NT2/D1 (cell line): ENCODE data around the gene KIAA1217.

ENCODE experiments used
- YY1 ChIP-seq: IDR thresholded peaks from 2 replicates; pipeline ENCODE4 v1.6.1; 2011; ENCODE audit not compliant: insufficient read length, insufficient read depth
- ZNF274 ChIP-seq: IDR thresholded peaks from 2 replicates; pipeline ENCODE4 v1.6.1; 2011; ENCODE audit warnings: mild to moderate bottlenecking, low read depth, low read length

DNA sequence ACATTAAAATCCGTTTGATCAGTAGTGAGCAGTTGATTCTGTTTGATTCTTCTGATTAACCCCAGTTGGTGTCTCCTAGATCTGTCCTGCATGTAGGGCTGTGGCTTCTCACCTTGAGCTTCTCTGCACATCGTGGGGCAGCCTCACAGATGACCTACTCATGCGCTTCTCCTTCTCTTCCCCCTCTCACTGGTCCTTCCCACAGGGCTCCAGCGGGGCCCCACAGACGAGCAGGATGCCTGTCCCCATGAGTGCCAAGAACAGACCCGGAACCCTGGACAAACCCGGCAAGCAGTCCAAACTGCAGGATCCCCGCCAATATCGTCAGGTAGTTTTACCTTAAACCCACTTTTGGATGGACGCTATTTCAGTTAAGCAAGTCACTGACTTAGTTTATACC, 335.8 kb downstream of the KIAA1217 start:
- no peak for TF ChIP-seq ZNF274
- TF ChIP-seq YY1: no peak
